ES-I3 (cell line): ENCODE measurements around the gene UBE2E1.
"Not testable (repeated sequence)": the region's sequence is repeated elsewhere in the genome, so short reads cannot be mapped to it uniquely, and the experiment has no call there.

Experiments used
- H3K36me3 ChIP-seq: 2 replicates; pipeline ENCODE4 v1.6.1; 2013; ENCODE audit warnings: mild to moderate bottlenecking, low read length, control low read depth, moderate library complexity; ENCODE audit not compliant: insufficient read depth
- H3K4me1 ChIP-seq: 2 replicates; pipeline ENCODE4 v1.6.1; 2013; ENCODE audit warnings: mild to moderate bottlenecking, control low read depth, low read length; ENCODE audit not compliant: insufficient read depth
- H3K9ac ChIP-seq: 2 replicates; pipeline ENCODE4 v1.6.1; 2013; ENCODE audit warnings: low read depth, mild to moderate bottlenecking, low read length, moderate library complexity
- H3K9me3 ChIP-seq: 2 replicates; pipeline ENCODE4 v1.6.1; 2013; ENCODE audit warnings: mild to moderate bottlenecking, low read length, moderate library complexity; ENCODE audit not compliant: control insufficient read depth, insufficient read depth

UBE2E1 gene

DNA sequence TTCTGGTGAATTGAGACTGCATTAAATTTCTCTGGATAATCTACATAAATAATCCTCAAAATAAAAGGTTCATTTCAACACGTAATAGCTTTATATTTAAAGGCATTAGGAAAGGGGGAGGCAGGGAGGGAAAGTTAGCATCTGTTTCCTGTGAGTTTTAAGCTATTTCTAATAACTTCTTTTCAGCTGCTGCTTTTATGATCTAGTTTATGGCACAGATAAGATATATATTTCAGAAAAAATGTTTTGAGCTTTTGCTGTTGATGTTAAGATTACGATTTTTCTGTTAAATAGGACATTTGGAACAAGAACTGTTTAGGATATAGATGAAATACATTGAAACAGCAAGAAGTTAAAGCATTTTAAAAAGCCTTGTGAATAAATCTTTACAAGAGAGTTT lies 30.0 kb downstream of the UBE2E1 start:
- H3K36me3 ChIP-seq = no peaks in the 10 kb centered on the region
- H3K9me3 ChIP-seq = no peaks in the 10 kb centered on the region
- H3K9ac ChIP-seq = no peak overlapping the region
- peaks cover 10% of the 10 kb centered on the region for H3K4me1 ChIP-seq

DNA sequence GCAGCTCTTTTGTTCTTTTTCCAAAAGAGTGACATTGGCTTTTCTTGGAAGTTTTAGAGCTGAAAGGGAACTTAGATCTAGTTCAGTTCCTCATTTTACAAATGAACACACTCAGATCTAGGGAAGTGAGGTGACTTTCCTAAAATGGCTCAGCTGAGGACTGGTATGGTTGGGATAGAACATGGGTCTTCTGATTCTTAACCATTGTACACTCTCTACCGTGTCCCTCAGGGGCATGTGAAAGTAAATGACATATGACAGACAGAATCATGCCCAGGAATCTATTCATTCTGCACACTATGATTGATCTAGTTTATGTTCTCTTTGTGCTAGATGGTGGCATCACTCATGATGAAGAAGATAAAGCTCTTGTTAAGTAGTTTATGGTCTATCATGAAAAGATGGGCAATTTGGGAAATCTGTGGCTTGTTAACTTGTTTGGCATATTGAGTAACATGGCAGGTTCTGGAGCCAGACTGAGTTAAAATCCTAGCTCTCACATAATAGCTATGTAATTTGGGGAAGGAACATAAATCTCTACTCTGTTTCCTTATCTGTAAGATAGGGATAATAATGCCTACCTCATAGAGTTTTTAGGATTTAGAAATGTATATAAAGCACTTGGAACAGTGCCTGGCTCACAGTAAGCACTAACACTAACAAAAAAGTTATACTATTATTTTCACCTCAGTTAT lies 30.9 kb downstream of the UBE2E1 start:
- Histone ChIP-seq H3K36me3 (no peaks in the 10 kb centered on the region), H3K4me1 (peaks cover 10% of the 10 kb centered on the region), H3K9me3 (no peaks in the 10 kb centered on the region), H3K9ac (no peak overlapping the region)

DNA sequence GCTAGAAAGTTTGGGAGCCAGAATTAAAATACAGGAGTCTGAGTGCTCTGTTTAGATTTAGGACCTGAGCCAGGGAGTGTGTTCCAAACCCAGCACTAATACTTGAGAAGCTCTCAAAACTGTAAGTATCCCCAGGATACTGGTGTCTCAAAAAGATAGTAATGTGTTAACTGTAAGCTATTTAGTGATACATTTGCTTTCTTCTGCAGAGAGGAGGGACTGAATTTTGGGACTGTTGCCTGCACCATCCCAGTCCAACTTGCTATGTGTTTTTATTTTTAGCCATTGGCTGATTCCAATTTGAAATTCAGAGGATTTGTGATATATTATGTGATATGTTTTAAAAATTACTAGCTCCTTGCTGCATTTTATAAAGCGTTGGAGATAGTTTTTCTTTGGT lies 31.5 kb downstream of the UBE2E1 start:
- Histone ChIP-seq H3K4me1 (peaks cover 10% of the 10 kb centered on the region), H3K9me3 (no peaks in the 10 kb centered on the region), H3K36me3 (no peaks in the 10 kb centered on the region), H3K9ac (no peak overlapping the region)

DNA sequence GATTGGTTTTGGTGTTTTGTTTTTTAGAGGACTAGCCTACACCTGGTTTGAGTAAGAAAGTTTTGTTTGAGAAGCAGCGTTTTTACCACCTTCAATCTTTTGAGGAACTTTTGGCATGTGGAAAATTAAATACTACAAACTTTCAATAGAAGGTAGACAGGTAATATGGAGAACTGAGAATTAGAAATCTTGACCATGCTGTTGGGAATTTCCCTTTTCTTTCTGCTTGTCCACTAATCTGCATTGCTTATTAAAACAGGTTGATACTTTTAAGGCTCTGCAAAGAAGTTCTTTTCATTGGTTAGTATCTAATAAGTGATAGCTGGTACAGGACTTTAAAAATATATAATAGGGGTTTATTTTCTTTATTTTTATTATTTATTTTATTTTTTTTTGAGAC lies 31.9 kb downstream of the UBE2E1 start:
- peaks cover 10% of the 10 kb centered on the region for H3K4me1 ChIP-seq
- no peaks in the 10 kb centered on the region for H3K9me3 ChIP-seq
- no peak overlapping the region for H3K9ac ChIP-seq
- H3K36me3 ChIP-seq = no peaks in the 10 kb centered on the region

DNA sequence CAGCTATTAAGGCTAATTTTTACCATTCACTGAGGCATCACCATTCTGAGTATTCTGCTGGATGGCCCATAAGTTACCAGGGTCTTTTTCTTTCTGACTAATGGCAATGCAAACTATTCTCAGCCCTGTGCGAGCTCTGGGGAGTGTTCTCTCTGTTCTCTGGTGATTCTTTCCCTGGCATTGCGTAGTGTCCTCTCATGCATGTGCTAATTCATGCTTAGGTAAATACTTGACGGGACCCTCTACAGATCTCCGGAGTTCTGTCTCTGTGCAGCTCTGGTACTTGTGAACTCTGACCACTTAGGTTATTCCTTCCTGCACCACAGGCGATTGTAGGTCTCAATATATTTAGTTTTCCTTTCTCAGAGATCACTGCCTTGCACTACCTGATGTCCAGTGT lies 34.8 kb downstream of the UBE2E1 start:
- H3K9ac ChIP-seq = no peak overlapping the region
- no peaks in the 10 kb centered on the region for H3K36me3 ChIP-seq
- no peaks in the 10 kb centered on the region for H3K9me3 ChIP-seq
- peaks cover 10% of the 10 kb centered on the region for H3K4me1 ChIP-seq

DNA sequence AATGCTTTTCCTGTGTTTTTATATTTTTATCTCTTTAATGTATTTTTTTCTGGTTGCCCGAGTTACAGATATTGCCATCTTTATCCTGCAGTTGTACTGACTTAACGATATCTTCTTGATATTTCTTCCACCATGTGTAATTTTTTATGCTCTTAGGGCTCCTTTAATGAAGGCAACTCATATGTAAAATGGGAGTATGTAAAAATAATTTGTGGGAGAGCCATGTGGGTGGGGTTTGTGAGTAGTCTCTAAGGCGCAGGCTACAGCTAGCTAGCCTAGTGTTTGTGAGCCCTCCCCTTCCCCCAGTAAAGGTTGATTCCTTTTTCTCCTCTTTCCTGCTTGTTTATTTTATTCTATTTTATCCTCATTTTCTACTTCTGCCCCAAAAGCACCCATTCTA lies 38.1 kb downstream of the UBE2E1 start:
- H3K9me3 ChIP-seq = no peaks in the 10 kb centered on the region
- H3K4me1 ChIP-seq = peaks cover 10% of the 10 kb centered on the region
- no peak overlapping the region for H3K9ac ChIP-seq
- H3K36me3 ChIP-seq = no peaks in the 10 kb centered on the region

DNA sequence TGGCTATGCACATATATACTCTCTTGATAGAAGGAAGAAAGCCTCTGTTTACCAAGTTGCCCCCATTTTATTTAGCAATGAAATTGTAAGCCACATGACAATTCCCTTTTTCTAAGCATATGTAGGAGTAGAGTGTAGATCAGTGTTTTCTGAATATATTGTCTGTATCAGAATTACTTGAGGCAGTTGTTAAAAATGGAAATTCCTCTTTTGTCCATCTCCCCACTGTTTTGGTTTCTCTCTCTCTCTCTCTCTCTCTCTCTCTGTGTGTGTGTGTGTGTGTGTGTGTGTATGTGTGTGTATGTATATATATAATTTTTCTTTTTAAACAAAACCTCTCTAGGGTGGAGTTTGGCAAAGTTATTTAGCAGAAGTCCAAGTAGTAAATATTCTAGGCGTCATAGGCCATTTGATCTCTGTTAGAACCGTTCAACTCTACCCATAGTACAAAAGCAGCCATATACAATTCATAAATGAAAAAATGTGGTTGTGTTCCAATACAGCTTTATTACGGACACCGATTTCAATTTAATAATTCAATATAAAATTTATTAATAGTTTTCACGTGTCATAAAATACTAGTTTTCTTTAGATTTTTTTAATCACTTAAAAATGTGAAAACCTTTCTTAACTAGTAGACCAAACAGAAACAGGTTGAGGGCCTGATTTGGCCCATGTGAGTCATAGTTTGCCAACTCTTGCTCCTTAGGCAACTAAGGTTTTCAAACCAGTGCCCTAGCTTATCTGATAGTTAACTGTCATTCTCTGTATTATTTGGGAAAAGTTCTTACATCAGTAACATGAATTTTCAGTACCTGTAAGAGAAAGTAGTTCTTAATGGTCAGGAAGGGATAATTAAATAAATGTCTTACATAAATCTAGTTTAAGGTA lies 39.8 kb downstream of the UBE2E1 start:
- Histone ChIP-seq H3K4me1 (peaks cover under 1% of the 10 kb centered on the region; the same call in 1 of the 2 replicates), H3K9ac (no peak overlapping the region), H3K9me3 (no peaks in the 10 kb centered on the region), H3K36me3 (no peaks in the 10 kb centered on the region)

DNA sequence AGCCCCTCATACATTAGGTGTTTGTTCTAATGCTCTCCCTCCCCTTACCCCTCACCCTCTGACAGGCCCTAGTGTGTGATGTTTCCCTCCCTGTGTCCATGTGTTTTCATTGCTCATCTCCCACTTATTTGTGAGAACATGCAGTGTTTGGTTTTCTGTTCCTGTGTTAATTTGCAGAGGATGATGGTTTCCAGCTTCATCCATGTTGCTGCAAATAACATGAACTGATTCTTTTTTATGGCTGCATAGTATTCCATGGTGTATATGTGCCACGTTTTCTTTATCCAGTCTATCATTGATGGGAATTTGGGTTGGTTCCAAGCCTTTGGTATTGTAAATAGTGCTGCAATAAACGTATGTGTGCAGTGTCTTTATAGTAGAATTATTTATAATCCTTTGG lies 43.7 kb downstream of the UBE2E1 start:
- not testable (repeated sequence) for H3K9ac ChIP-seq, H3K36me3 ChIP-seq, H3K4me1 ChIP-seq, H3K9me3 ChIP-seq

DNA sequence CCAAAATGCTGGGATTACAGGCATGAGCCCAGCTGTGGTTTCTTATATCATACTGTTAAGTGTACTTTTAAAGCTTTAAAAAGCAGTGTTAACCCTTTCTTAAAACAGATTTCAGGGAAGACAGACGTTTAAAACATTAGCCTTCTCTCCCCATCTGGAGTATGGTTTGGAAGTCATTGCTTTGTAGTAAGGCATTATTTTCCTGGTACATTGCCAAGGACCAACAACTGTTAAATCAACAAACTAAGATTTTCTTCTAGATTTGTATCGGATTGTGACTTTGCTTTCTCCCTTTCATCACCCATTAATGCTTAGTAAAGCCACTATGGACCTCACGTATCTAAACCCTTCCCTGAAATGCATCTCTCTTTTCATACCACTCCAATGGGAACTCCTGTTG lies 50.5 kb downstream of the UBE2E1 start:
- H3K4me1 ChIP-seq = 0 out of 2 replicates have a peak, but pooled peaks cover 4% of the 10 kb centered on the region
- no peak overlapping the region for H3K9ac ChIP-seq
- peaks cover 3% of the 10 kb centered on the region; the same call in 1 of the 2 replicates for H3K9me3 ChIP-seq
- H3K36me3 ChIP-seq = no peaks in the 10 kb centered on the region

DNA sequence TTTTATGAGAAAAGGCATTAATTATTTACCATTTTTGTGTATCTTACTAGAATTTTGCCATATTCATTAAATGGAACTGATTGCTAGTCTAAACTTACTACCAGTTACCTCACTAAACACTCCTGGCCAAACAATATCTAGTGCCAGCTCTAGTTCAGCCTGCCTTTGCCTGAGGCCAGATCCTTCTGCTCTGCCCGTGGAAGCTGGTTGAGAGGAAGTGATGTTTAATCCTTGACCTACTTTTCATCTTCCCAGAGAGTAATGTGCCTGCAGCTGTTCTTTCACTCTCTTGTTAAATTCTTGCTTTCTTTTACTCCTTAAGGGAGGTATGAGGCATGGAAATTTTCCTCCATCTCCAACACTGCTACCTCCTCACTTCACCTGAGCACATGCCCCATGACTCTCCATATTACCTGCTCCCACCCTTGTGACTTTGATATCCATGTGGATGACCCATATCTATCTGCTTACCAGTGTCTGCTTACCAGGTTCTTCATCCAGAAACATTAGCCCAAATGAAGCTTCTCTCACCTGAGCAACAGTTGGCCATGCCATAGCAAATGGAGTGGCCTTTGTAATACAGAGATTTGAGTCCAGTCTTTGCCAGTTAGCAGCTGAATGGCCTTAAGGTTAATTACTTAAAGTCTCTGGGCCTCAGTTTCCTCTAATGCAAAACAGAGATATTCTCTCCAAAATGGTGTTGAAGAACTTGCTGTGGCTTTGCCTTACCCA lies 53.4 kb downstream of the UBE2E1 start:
- Histone ChIP-seq H3K9me3 (no peaks in the 10 kb centered on the region), H3K36me3 (no peaks in the 10 kb centered on the region; the same call in 1 of the 2 replicates)

DNA sequence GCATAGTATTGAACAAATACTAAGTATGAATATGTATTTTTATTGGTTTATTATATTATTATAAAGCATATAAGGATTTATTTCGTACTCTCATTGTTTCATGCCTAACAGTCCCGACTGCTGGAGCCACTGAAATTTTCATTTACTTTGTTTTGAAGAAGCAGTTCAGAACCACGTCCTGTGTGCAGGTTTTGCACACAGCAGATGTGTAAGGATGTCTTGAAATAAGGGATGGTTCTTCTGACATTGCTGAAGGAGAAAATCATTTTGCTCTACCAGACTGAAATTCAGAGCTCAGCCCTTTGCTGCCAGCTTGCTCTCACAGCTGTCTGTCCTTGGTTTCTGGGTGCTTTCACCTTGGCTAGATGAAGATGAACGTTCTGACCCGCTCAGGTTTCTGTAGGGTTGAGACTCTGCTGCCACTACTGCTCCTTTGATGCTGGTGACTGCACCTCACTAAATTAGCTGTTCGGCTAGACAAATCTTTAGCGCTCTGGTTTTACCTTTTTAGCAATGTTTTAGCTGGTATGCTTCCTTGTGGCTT lies 54.2 kb downstream of the UBE2E1 start:
- peaks cover 8% of the 10 kb centered on the region for H3K4me1 ChIP-seq
- H3K36me3 ChIP-seq = no peaks in the 10 kb centered on the region; the same call in 1 of the 2 replicates
- H3K9me3 ChIP-seq = no peaks in the 10 kb centered on the region
- H3K9ac ChIP-seq = no peak overlapping the region

More for the DNA sequence above, 53.4 kb downstream of the UBE2E1 start:
- Histone ChIP-seq H3K9ac (no peak overlapping the region), H3K4me1 (peaks cover 7% of the 10 kb centered on the region)

DNA sequence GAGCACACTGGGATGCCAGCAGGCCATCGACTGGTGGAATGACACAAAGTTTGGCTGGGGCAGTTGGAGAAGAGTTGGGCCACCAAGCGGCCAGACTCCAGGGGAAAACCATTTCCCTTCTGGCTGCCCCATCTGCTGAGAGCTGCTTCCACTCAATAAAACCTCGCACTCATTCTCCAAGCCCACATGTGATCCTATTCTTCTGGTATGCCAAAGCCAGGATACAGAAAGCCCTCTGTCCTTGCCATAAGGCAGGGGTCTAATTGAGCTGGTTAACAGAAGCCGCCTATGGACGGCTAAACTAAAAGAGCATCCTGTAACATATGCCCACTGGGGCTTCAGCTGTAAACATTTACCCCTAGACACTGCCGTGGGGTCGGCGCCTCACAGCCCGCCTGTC lies 55.9 kb downstream of the UBE2E1 start:
- no peaks in the 10 kb centered on the region; the same call in 1 of the 2 replicates for H3K36me3 ChIP-seq
- H3K9ac ChIP-seq = no peak overlapping the region
- H3K9me3 ChIP-seq = no peaks in the 10 kb centered on the region
- H3K4me1 ChIP-seq = peaks cover 20% of the 10 kb centered on the region

DNA sequence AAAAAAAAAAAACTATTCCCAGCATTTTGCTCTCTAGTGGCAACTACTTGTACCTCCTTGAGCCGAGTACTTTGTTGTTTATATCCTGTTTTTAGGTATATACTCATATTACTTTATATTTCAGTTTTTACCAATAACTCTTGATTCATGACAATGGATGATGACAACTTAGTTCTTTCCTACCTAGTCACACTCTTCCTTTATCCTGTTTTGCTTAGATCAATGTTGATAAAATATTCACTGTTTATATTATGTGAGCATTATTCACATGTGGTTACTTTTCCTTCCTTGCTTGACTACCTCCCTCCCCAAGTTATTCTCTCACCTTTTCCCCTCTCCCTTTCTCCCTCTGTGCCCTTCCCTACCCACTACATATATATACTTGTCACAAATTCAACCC lies 57.3 kb downstream of the UBE2E1 start:
- Histone ChIP-seq H3K9ac (no peak overlapping the region), H3K36me3 (no peaks in the 10 kb centered on the region; the same call in 1 of the 2 replicates), H3K4me1 (peaks cover 20% of the 10 kb centered on the region), H3K9me3 (no peaks in the 10 kb centered on the region)

DNA sequence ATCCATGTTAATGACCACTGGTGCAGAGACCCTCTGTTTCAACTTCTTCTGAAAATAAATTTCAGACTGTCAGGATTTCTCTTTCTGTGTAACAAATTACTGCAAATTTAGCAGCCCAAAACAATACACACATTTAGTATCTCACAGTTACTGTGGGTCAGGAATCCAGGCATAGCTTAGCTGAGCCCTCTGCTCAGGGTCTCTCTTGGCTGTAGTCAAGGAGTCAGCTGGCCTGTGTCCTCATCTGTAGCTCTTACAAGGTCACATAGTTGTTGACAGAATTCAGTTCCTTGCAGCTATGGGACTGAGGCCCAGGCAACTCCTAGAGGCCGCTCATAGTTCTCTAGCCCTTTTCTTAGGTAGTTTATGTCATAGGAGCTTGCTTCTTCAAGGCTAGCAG lies 59.2 kb downstream of the UBE2E1 start:
- Histone ChIP-seq H3K9me3 (no peaks in the 10 kb centered on the region), H3K36me3 (no peaks in the 10 kb centered on the region; the same call in 1 of the 2 replicates), H3K4me1 (peaks cover 17% of the 10 kb centered on the region), H3K9ac (no peak overlapping the region)
